Heart left ventricle (tissue), 16 donors: ENCODE data around the gene PPP2R5D. TPM values are rescaled to one million over a fixed set of nuclear protein-coding genes. Genes with fewer than 3 reads are reported as not detected.

Experiments
- ATAC-seq, 4 donors: fragments of 200-7000 bp; cut with Tn5 transposase; one replicate each; pipeline ENCODE4 v1.9.1; 2020 to 2022; ENCODE audit warnings: moderate library complexity in 4 of 4, mild to moderate bottlenecking in 3 of 4, moderate number of reproducible peaks in 1 of 4
- DNase-seq, 5 donors: peaks; one replicate each; pipeline ENCODE4 v3.0.0-alpha.2; 2020
- H3K27ac ChIP-seq, 12 donors: fragments of 200-600 bp; sonication (generic) in 4 of 12; one replicate each; pipeline versions ENCODE4 v1.5.0 to v1.8.0; 2016 to 2022; ENCODE audit warnings: mild to moderate bottlenecking in 2 of 12
- H3K27me3 ChIP-seq, 9 donors: fragments of 200-600 bp; sonication (generic) in 2 of 9; one replicate each; pipeline versions ENCODE4 v1.5.1 to v1.8.0; 2016 to 2022; ENCODE audit warnings: mild to moderate bottlenecking in 3 of 9
- H3K36me3 ChIP-seq, 9 donors: fragments of 200-600 bp; sonication (generic) in 2 of 9; one replicate each; pipeline versions ENCODE4 v1.5.0 to v1.8.0; 2018 to 2022; ENCODE audit warnings: mild to moderate bottlenecking in 2 of 9
- H3K4me1 ChIP-seq, 12 donors: fragments of 200-600 bp; sonication (generic) in 4 of 12; one replicate each; pipeline versions ENCODE4 v1.5.0 to v1.8.0; 2016 to 2022; ENCODE audit warnings: mild to moderate bottlenecking in 3 of 12
- H3K4me3 ChIP-seq, 12 donors: fragments of 200-600 bp; sonication (generic) in 4 of 12; one replicate each; pipeline versions ENCODE4 v1.5.0 to v1.8.0; 2017 to 2022; ENCODE audit warnings: mild to moderate bottlenecking in 9 of 12, moderate library complexity in 4 of 12
- H3K9me3 ChIP-seq, 12 donors: fragments of 200-600 bp; sonication (generic) in 4 of 12; one replicate each; pipeline versions ENCODE4 v1.5.0 to v1.8.0; 2016 to 2022; ENCODE audit warnings: mild to moderate bottlenecking in 1 of 12
- POLR2A ChIP-seq, 2 donors: fragments of 450-650 bp; IDR thresholded peaks; one replicate each; pipeline ENCODE4 v1.6.1; 2017; ENCODE audit warnings: antibody characterized with exemption in 2 of 2, mild to moderate bottlenecking in 2 of 2, moderate library complexity in 2 of 2
- WGBS, 4 donors: extraction: QIAGEN DNeasy Blood & Tissue Kit in 2 of 4; methylation state at CpG; one replicate each; pipeline versions ENCODE4 v1.1.5 to v1.1.7; 2013 to 2018; 5-methylcytosine and 5-hydroxymethylcytosine counted together
- intact Hi-C, 10 donors: fragments of 100-400 bp; cut with DNase I; formaldehyde crosslinking; loops; one replicate each; pipeline versions ENCODE4 v1.11.1 to v1.14.2; 2022
- polyA plus RNA-seq, 2 donors: library from polyadenylated mRNA; stranded (reverse); fragments of 200-250 nt; gene quantifications; one replicate each; pipeline ENCODE4 v1.2.3, GENCODE V29; 2013
- total RNA-seq, 9 donors: library from RNA; depleted of rRNA in 2 of 9; stranded (reverse); fragments of >200 nt in 2 of 9; fragmentation: NEBNext Ultra II Directional in 3 of 9; extraction: Animal tissue kit (Norgen Biotek cat#: 25700) in 3 of 9; gene quantifications; one replicate each; pipeline versions ENCODE4 v1.1.0 to v1.2.4, GENCODE V29; 2016 to 2023
- TF ChIP-seq, protein P1 (sequence below), 12 donors: fragments of 200-600 bp; sonication (generic) in 4 of 12; IDR thresholded peaks; one replicate each; pipeline versions ENCODE4 v1.5.0 to v1.8.0; 2018 to 2022; ENCODE audit warnings: antibody characterized with exemption in 12 of 12, mild to moderate bottlenecking in 5 of 12
- donor health status: ischemic (EF 13 %, LVEDD 7.1; RV severe dilation, severe dysfunction).
- donor health status: healthy with polysubstance abuse.
- donor health status: DM: no; HTN: yes; CAD: no.
- donor health status: DM: no; HTN: no; CAD: no.
- donor health status: ischemic (EF 25% LVEDD 6.9; RV normal size, moderate dysfunction).
- donor health status: ischemic (EF 25% LVEDD 5.7; RV mildly dilated, moderate dysfunction).
- donor health status: healthy.
- donor health status: DM: yes; HTN: yes; CAD: no.
- donor health status: ischemic (EF 35%, LVEDD 5.7; RV mildly dilated, moderate dysfunction).
- donor health status: nonischemic (EF 11% LVEDD 7.7; RV severe dilation, severe dysfunction).
- donor health status: DM: yes; HTN: yes; CAD: no.
- donor health status: PGD.
- donor health status: ischemic (EF 29% LVEDD 5.4; RV normal size, mild dysfunction).
- donor health status: nonischemic (EF 23%, LVEDD 6.1; RV moderate dilation, normal function).

The PPP2R5D gene
- total and polyA plus RNA-seq, 11 donors = 21.4 to 51.3 (median 35.1) TPM

DNA sequence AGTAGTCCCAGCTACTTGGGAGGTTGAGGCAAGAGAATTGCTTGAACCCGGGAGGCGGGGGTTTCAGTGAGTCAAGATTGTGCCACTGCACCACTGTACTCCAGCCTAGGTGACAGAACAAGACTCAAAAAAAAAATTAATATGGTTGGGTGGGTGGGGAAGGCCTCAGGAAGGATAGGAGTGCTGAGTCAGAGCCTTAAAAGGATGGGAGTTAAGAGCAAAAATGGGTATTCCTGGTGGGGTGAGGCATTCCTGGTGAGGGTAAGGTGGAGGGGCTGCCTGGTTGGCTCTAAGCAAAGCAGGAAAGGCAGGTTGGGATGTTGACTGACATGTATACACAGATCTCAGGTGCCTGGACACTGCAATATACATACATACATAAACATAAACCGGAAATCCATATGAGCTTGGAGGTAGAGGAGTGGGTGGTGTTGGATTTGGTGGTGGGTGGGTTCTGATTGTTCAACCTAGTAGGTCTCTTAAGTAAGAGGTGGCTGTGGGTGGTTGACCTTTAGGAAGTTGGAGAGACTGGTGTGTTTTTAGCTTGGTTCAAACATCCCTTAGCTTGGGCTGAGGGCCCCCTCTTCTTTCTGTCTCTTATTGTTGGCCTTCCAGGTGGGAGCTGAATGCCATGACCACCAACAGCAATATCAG lies 35.8 kb downstream of the PPP2R5D start:
- DNase-seq = no peak
- 93 to 95% (median 94%) methylated on average over 3 of the region's 3 CpGs for WGBS, 4 donors
- Histone ChIP-seq H3K4me3 (peak overlapping the region in 1 of 12 donors; percentile 98), H3K27ac (peak overlapping the region in 3 of 12 donors; percentile 93 to 96 (median 94)), H3K9me3 (no peaks in the 10 kb centered on the region), H3K36me3 (peaks cover 0 to 55% (median 48%) of the 10 kb centered on the region in 9 donors), H3K27me3 (no peaks in the 10 kb centered on the region), H3K4me1 (peaks cover 0 to 71% (median 54%) of the 10 kb centered on the region in 12 donors)
- TF ChIP-seq, protein P1, sequence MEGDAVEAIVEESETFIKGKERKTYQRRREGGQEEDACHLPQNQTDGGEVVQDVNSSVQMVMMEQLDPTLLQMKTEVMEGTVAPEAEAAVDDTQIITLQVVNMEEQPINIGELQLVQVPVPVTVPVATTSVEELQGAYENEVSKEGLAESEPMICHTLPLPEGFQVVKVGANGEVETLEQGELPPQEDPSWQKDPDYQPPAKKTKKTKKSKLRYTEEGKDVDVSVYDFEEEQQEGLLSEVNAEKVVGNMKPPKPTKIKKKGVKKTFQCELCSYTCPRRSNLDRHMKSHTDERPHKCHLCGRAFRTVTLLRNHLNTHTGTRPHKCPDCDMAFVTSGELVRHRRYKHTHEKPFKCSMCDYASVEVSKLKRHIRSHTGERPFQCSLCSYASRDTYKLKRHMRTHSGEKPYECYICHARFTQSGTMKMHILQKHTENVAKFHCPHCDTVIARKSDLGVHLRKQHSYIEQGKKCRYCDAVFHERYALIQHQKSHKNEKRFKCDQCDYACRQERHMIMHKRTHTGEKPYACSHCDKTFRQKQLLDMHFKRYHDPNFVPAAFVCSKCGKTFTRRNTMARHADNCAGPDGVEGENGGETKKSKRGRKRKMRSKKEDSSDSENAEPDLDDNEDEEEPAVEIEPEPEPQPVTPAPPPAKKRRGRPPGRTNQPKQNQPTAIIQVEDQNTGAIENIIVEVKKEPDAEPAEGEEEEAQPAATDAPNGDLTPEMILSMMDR (IDR thresholded peaks at IDR 0.05) = no peak
- no peak for TF ChIP-seq POLR2A (IDR thresholded peaks at IDR 0.05)
- no peak for ATAC-seq
- intact Hi-C loops = loop anchor here in 1 of 10 donors (2.0 kb wide), 1 partner anchor 33 kb away; the partner anchor contains the start of gene CUL7

DNA sequence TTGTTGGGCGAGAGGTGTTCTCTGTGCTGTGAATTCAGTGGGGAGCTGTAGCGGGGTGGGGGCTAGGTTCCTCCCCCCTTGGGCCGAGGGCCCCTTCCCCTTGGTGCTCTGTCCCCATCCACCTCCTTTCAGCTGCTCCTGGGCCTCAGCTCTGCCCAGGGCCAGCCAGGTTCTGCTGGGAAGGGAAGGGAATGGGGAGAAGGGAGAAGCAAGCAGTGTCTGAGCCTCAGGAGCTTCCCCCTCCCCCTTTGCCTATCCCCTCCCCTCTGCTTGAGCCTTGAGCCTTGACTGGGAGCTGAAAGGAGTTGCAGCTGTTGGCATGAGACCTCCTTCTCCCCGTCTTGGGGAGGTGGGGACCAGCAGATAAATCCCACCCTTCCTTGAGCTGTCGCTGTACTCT lies 36.5 kb downstream of the PPP2R5D start:
- H3K4me3 ChIP-seq = peak overlapping the region in 11 of 12 donors; percentile 72 to 98 (median 92)
- ATAC-seq (peak in 1 of 4 donors; percentile 2), DNase-seq (no peak)
- TF ChIP-seq, protein P1 (IDR thresholded peaks at IDR 0.05) = no peak
- no peaks in the 10 kb centered on the region for H3K27me3 ChIP-seq
- 49 to 61% (median 56%) methylated on average over 3 to 5 of the region's 5 CpGs for whole genome bisulfite sequencing, 4 donors
- H3K9me3 ChIP-seq = no peaks in the 10 kb centered on the region
- intact Hi-C loops = loop anchor here in 1 of 10 donors (2.0 kb wide), 1 partner anchor 32 kb away; the partner anchor contains the start of gene CUL7
- H3K4me1 ChIP-seq = peaks cover 0 to 64% (median 47%) of the 10 kb centered on the region in 12 donors
- peak overlapping the region; percentile 7 to 96 (median 87) for H3K27ac ChIP-seq
- peaks cover under 1 to 62% (median 54%) of the 10 kb centered on the region in 9 donors for H3K36me3 ChIP-seq

DNA sequence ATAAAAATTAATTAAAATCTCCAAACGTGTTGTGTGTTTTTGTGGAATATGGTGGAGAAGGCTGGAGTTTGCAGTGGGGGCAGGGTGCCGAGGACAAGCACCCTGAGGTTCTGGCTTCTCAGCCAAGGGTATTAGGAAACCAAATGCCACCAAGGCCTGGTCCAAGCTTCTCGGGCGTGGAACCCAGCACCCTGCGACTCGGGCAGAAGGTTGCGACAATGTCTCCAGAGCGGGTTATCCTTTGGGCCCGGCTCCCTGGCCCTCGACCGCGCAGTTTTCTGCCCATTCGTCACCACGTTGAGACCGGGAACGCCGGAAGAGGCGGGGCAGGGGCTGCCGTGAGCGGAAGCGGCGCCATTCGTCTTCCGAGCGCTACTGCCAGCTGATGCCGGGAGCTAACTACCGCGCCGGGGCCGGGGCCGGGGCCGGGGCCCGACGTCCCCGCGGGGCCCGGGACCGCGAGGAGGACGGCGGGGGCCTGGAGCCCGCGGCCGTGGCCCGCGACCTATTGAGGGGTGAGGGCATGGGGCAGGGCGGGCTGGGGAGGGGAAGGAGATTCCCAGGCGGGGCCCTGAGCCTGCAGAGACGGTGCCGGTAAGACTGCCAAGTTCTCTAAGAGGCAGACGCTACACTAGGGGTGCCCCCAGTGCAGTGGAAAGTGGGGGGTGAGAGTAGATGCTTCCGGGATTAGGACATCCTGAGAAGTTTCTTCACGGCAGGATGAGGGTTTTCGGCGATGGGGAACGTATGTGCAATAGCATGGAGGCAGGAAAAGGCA lies 37.1 kb downstream of the PPP2R5D start, which contains the start of gene RRP36:
Gene RRP36, plus strand, starts transcription at position 354 of the 778 bp plus-strand sequence. Its CDS starts 32 bp downstream, at position 386.
- intact Hi-C loops = loop anchor here in 1 of 10 donors (2.0 kb wide), 1 partner anchor 31 kb away; the partner anchor contains the start of gene CUL7
- Histone ChIP-seq H3K4me3 (peak within 1 kb of the TSS; percentile 72 to 98 (median 92)), H3K36me3 (peaks cover 6 to 68% (median 61%) of the 10 kb centered on the region in 9 donors), H3K4me1 (peaks cover 0 to 58% (median 41%) of the 10 kb centered on the region in 12 donors), H3K9me3 (no peaks in the 10 kb centered on the region), H3K27ac (peak within 1 kb of the TSS; percentile 7 to 96 (median 87)), H3K27me3 (no peaks in the 10 kb centered on the region)
- peak in 1 of 2 donors; percentile 47 for TF ChIP-seq POLR2A (IDR thresholded peaks at IDR 0.05)
- TF ChIP-seq, protein P1 (IDR thresholded peaks at IDR 0.05) = no peak
- 1 to 4% (median 1%) methylated on average over 14 to 56 of the region's 56 CpGs for whole genome bisulfite sequencing, 4 donors
- DNase-seq (peak; percentile 81 to 91 (median 86)), ATAC-seq (peak; percentile 42 to 89 (median 83))

DNA sequence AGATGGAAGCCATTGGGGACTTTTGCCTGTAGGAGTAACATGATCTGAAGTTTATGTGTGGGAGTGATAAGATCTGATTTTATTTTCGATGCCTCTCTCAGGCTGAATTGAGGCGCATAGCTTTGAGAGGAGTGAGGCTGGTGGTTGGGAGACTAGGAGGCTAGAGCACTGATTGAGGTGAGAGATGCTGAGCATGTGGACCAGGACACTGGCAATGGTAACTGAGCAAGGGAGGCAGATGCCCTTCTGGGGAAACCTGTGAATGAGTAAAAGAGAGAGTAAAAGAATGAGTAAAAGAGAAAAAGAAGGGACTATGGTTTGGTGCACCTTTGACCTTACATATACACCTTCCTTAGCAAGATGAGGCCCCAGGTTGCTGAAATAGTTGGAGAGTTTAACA lies 40.1 kb downstream of the PPP2R5D start:
- ATAC-seq (no peak), DNase-seq (no peak)
- no peak for TF ChIP-seq POLR2A (IDR thresholded peaks at IDR 0.05)
- TF ChIP-seq, protein P1 (IDR thresholded peaks at IDR 0.05) = no peak
- Histone ChIP-seq H3K27me3 (no peaks in the 10 kb centered on the region), H3K4me1 (peaks cover 0 to 35% (median 26%) of the 10 kb centered on the region in 12 donors), H3K4me3 (no peak overlapping the region), H3K27ac (no peak overlapping the region), H3K36me3 (peaks cover 6 to 73% (median 63%) of the 10 kb centered on the region in 9 donors), H3K9me3 (no peaks in the 10 kb centered on the region)
- WGBS, 4 donors = 80 to 92% (median 87%) methylated on average over 2 of the region's 2 CpGs
- intact Hi-C loops = no loop called here
